ENCODE measurements around the gene DLGAP1.

DLGAP1 gene

GRCh38 chr18:3930126-3931012, 524.7 kb downstream of the DLGAP1 start:
- H3K4me3 ChIP-seq (ENCODE audit: low read depth, low read length), result no peak overlapping the region
- DNase-seq (ENCODE audit: low read depth), result no peak

GRCh38 chr18:3924455-3924854, 530.7 kb downstream of the DLGAP1 start:
- DNase-seq (ENCODE audit: low read depth), result no peak
- H3K4me3 ChIP-seq (ENCODE audit: low read depth, low read length), result no peak overlapping the region

GRCh38 chr18:3923750-3924149, 531.4 kb downstream of the DLGAP1 start:
- no peak overlapping the region for H3K4me3 ChIP-seq (ENCODE audit: low read depth, low read length)
- peak; percentile 52 for DNase-seq (ENCODE audit: low read depth)

- DNase-seq (ENCODE audit: low read depth), result no peak
- H3K4me3 ChIP-seq (ENCODE audit: low read depth, low read length), result no peak overlapping the region
These were observed 533.3 kb downstream of the DLGAP1 start for GRCh38 chr18:3921826-3922225.

DNA sequence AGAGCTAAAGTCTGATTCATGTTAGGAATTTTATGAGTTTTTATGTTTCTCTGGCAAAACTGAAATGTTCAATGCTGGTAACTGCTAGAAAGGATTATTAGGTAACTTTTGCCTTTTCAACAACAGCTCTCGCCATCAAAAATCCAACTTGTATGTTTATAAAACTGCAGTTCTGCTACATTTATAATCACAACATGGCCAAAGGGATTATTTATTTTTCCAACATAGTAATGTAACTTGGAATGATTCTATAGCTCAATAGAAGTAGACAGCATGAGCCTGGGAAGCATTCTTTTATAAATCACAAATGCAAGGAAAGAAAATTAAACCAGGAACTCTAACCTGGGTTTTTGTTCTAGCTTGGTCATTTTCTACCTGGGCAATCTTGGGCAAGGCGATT, 534.3 kb downstream of the DLGAP1 start:
- H3K4me3 ChIP-seq (ENCODE audit: low read depth, low read length), result no peak overlapping the region
- no peak for DNase-seq (ENCODE audit: low read depth)

DNA sequence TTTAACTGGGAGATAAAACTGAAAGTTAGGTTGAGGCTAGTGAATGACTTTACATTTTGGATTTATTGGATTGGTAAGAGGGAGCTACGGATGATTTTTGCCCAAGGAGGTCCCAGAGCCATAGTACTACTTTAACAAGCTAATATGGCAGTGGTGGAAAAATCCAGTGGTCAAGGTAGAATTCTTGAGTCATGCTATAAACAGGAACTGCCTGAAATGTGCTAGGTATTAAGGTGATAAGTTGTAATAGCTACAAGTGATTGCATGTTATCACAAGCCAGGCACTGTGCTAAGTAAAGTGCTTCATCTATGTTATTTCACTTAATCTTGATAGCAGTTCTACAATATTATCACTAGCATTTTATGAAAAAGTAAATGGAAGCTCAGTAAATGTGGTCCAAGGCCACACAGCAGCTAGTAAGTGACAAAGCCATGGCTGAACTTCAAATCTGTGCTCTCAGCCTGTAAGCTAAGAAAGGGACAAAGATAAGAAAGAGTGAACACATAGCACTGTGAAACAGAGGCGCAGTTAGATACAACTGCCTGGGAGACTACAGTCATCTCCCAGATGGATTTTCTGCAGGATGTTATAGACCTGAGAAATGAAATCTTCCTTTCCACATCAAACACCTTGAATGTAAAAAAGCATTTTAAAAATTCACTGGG, 535.6 kb downstream of the DLGAP1 start:
- H3K4me3 ChIP-seq (ENCODE audit: low read depth, low read length), result no peak overlapping the region
- no peak for DNase-seq (ENCODE audit: low read depth)

- no peak for DNase-seq (ENCODE audit: low read depth)
These were observed 539.0 kb downstream of the DLGAP1 start for GRCh38 chr18:3916082-3916481.

DNA sequence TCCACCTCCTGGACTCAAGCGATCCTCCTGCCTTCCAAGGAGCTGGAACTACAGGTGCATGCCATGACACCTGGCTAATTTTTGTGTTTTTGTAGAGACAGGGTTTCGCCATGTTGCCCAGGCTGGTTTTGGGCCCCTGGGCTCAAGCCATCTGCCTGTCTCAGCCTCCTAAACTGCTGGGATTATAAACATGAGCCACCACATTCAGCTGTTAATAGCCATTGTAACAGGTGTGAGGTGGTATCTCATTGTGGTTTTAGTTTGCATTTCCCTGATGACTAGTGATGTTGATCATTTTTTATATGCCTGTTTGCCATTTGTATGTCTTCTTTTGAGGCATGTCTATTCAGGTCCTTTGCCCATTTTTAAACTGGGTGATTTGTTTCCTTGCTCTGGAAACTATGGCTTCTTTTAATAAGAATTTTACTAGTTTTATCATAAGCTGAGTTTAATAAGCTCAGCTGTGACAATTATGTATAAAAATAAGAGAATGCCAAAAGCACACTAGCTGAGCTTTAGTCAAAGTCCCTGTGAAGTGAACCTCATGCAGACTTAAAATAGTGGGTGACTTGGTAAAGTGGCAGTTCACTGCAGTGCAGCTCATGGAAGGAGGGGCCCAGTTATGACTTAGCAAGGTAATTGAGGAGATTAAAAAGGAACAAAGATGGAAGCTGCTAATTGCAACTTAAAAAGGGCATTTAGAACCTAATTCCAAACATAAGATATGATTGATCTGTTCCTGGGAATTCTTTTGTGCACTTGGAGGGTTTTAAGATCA, 540.1 kb downstream of the DLGAP1 start:
- H3K4me3 ChIP-seq (ENCODE audit: low read depth, low read length), result no peak overlapping the region
- DNase-seq (ENCODE audit: low read depth), result no peak

More at GRCh38 chr18:3916082-3916481, 539.0 kb downstream of the DLGAP1 start:
- no peak overlapping the region for H3K4me3 ChIP-seq (ENCODE audit: low read depth, low read length)

DNA sequence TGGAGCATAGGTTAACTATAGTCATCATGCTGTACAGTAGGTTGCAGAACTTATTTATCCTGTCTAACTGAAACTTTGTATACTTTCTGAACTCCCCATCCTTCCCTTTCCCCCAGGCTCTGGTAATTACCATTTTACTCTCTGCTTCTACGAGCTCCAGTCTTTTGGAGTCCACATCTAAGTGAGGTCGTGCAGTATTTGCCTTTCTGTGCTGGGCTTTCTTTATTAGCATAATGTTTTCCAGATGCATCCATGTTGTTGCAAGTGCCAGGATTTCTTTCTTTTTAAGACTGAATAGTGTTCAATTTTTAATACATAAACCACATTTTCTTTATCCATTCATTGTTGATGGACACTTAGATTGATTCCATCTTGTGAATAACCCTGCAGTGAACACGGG, 541.0 kb downstream of the DLGAP1 start:
- H3K4me3 ChIP-seq (ENCODE audit: low read depth, low read length), result no peak overlapping the region
- DNase-seq (ENCODE audit: low read depth), result no peak

DNA sequence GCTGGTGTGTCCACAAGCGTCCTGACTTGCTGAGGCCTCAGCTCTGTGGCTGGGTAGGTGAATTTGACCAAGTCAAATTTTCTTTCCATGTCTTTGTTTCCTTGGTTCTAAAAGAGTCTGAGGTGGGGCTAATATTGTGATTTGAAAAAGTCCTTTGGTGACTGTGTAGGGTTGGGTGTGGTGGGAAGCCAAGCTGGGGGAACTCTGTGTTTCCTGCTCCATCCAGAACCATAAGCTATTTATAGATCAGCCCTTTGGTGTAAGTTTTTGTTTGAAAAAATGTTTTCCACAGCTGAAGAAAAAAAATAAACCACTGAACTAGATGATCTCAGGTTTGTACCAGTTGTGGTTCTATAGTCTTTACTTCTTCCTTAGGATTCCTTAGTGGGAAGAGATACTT, 542.4 kb downstream of the DLGAP1 start:
- no peak for DNase-seq (ENCODE audit: low read depth)
- H3K4me3 ChIP-seq (ENCODE audit: low read depth, low read length), result no peak overlapping the region

GRCh38 chr18:3911413-3911812, 543.7 kb downstream of the DLGAP1 start:
- no peak for DNase-seq (ENCODE audit: low read depth)

GRCh38 chr18:3910512-3910911, 544.6 kb downstream of the DLGAP1 start:
- DNase-seq (ENCODE audit: low read depth), result no peak

More at GRCh38 chr18:3911413-3911812, 543.7 kb downstream of the DLGAP1 start:
- no peak overlapping the region for H3K4me3 ChIP-seq (ENCODE audit: low read depth, low read length)

GRCh38 chr18:3907955-3908354, 547.2 kb downstream of the DLGAP1 start:
- DNase-seq (ENCODE audit: low read depth), result no peak
- H3K4me3 ChIP-seq (ENCODE audit: low read depth, low read length), result no peak overlapping the region

More at GRCh38 chr18:3910512-3910911, 544.6 kb downstream of the DLGAP1 start:
- H3K4me3 ChIP-seq (ENCODE audit: low read depth, low read length), result no peak overlapping the region

- no peak for DNase-seq (ENCODE audit: low read depth)
These were observed 548.9 kb downstream of the DLGAP1 start for GRCh38 chr18:3906116-3906750.

GRCh38 chr18:3903337-3903736, 551.8 kb downstream of the DLGAP1 start:
- no peak overlapping the region for H3K4me3 ChIP-seq (ENCODE audit: low read depth, low read length)
- DNase-seq (ENCODE audit: low read depth), result peak; percentile 86

More at GRCh38 chr18:3906116-3906750, 548.9 kb downstream of the DLGAP1 start:
- H3K4me3 ChIP-seq (ENCODE audit: low read depth, low read length), result no peak overlapping the region

GRCh38 chr18:3902676-3903075, 552.4 kb downstream of the DLGAP1 start:
- no peak overlapping the region for H3K4me3 ChIP-seq (ENCODE audit: low read depth, low read length)
- no peak for DNase-seq (ENCODE audit: low read depth)

DNA sequence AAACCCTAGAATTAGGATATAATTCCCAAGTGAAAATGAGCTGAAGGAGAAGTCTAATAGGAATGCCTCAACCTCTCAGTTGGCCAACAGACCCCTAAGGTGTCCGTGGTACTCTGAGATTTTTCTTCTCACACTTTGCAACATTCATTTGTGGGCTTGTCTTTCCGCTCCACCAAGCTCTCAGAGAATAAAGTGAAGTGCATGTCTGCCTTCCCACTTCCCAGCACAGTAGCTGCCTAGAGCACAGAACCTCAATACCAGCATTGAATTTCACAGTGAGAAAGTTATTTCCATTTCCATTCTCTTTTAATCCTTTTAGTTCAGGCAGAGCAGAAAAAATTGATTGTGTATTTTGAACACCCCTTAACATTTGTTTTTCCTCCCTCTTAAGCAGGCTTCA, 553.3 kb downstream of the DLGAP1 start:
- H3K4me3 ChIP-seq (ENCODE audit: low read depth, low read length), result no peak overlapping the region
- DNase-seq (ENCODE audit: low read depth), result no peak

GRCh38 chr18:3901042-3901441, 554.1 kb downstream of the DLGAP1 start:
- no peak overlapping the region for H3K4me3 ChIP-seq (ENCODE audit: low read depth, low read length)
- no peak for DNase-seq (ENCODE audit: low read depth)

DNA sequence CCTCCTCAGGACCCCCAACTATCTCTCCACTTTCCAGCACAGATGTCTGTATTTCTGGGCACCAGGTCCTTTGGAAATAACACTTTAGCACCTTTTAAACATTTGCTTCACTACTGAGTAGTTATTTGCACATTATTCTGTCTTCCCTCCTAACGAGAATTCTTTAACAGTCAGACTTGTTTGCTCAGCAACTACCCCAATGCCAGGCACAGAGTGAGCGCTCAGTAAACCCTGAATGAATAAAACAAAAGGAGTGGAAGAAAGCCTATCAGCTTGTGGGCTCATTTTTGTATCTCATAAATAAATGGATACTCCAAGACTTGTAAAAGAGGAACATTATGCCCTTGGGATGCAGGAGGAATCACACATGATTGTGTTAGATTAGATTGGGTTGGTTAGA, 554.8 kb downstream of the DLGAP1 start:
- no peak overlapping the region for H3K4me3 ChIP-seq (ENCODE audit: low read depth, low read length)
- no peak for DNase-seq (ENCODE audit: low read depth)
